Subcutaneous abdominal adipose tissue (tissue), 5 donors: ENCODE data around the gene VSX2.

Experiments
- H3K27ac ChIP-seq: one replicate; pipeline ENCODE4 v1.7.0; 2013; ENCODE audit warnings: low read depth, mild to moderate bottlenecking, inconsistent platforms, low read length, moderate library complexity
- H3K27me3 ChIP-seq, 5 donors: one replicate each; pipeline ENCODE4 v1.7.0; 2013; ENCODE audit warnings: low read length in 5 of 5, inconsistent platforms in 1 of 5; ENCODE audit not compliant: control insufficient read depth in 5 of 5, insufficient read depth in 4 of 5
- H3K36me3 ChIP-seq, 5 donors: one replicate each; pipeline ENCODE4 v1.7.0; 2013; ENCODE audit warnings: low read length in 5 of 5; ENCODE audit not compliant: control insufficient read depth in 5 of 5, insufficient read depth in 5 of 5
- H3K4me1 ChIP-seq, 5 donors: one replicate each; pipeline ENCODE4 v1.7.0; 2013; ENCODE audit warnings: low read length in 5 of 5, mild to moderate bottlenecking in 3 of 5, moderate library complexity in 1 of 5; ENCODE audit not compliant: control insufficient read depth in 5 of 5, insufficient read depth in 5 of 5
- H3K4me3 ChIP-seq, 5 donors: one replicate each; pipeline ENCODE4 v1.7.0; 2013; ENCODE audit warnings: low read length in 5 of 5, low read depth in 1 of 5
- H3K9ac ChIP-seq, 5 donors: one replicate each; pipeline ENCODE4 v1.7.0; 2013; ENCODE audit warnings: low read length in 5 of 5, mild to moderate bottlenecking in 4 of 5, moderate library complexity in 3 of 5
- H3K9me3 ChIP-seq, 5 donors: one replicate each; pipeline ENCODE4 v1.7.0; 2013; ENCODE audit warnings: low read length in 5 of 5; ENCODE audit not compliant: control insufficient read depth in 5 of 5
- donor health status: healthy.
- donor health status: healthy.
- donor health status: healthy.
- donor health status: healthy.
- donor health status: healthy.

Gene VSX2

GRCh38 chr14:74242780-74243042 is 3.5 kb downstream of the VSX2 start:
- Histone ChIP-seq H3K9ac (no peak overlapping the region), H3K27ac (no peak overlapping the region), H3K9me3 (no peaks in the 10 kb centered on the region), H3K4me3 (no peak overlapping the region), H3K4me1 (peaks cover 0 to 30% (median 25%) of the 10 kb centered on the region in 5 donors), H3K27me3 (peaks cover 65 to 93% (median 84%) of the 10 kb centered on the region in 5 donors), H3K36me3 (no peaks in the 10 kb centered on the region)

GRCh38 chr14:74243051-74243450 is 3.8 kb downstream of the VSX2 start:
- no peaks in the 10 kb centered on the region for H3K9me3 ChIP-seq
- H3K9ac ChIP-seq, result no peak overlapping the region
- H3K4me1 ChIP-seq, result peaks cover 0 to 30% (median 25%) of the 10 kb centered on the region in 5 donors
- peaks cover 62 to 93% (median 80%) of the 10 kb centered on the region in 5 donors for H3K27me3 ChIP-seq
- no peak overlapping the region for H3K27ac ChIP-seq
- H3K4me3 ChIP-seq, result no peak overlapping the region
- H3K36me3 ChIP-seq, result no peaks in the 10 kb centered on the region

- Histone ChIP-seq H3K4me1 (peaks cover 0 to 34% (median 25%) of the 10 kb centered on the region in 5 donors), H3K9ac (no peak overlapping the region), H3K27ac (no peak overlapping the region), H3K9me3 (no peaks in the 10 kb centered on the region), H3K36me3 (no peaks in the 10 kb centered on the region), H3K27me3 (peaks cover 52 to 82% (median 70%) of the 10 kb centered on the region in 5 donors), H3K4me3 (no peak overlapping the region)
Observed at GRCh38 chr14:74244115-74244514, 4.9 kb downstream of the VSX2 start.

- Histone ChIP-seq H3K4me3 (no peak overlapping the region), H3K4me1 (peaks cover 0 to 27% (median 16%) of the 10 kb centered on the region in 5 donors), H3K9me3 (no peaks in the 10 kb centered on the region), H3K36me3 (no peaks in the 10 kb centered on the region), H3K27ac (no peak overlapping the region), H3K9ac (no peak overlapping the region), H3K27me3 (peaks cover 43 to 73% (median 58%) of the 10 kb centered on the region in 5 donors)
Observed at GRCh38 chr14:74245292-74245691, 6.0 kb downstream of the VSX2 start.

- Histone ChIP-seq H3K4me3 (no peak overlapping the region), H3K27ac (no peak overlapping the region), H3K9ac (no peak overlapping the region), H3K4me1 (peaks cover 0 to 16% (median 6%) of the 10 kb centered on the region in 5 donors), H3K27me3 (peaks cover 37 to 61% (median 46%) of the 10 kb centered on the region in 5 donors), H3K36me3 (no peaks in the 10 kb centered on the region), H3K9me3 (no peaks in the 10 kb centered on the region)
Observed at GRCh38 chr14:74246542-74246941, 7.3 kb downstream of the VSX2 start.

GRCh38 chr14:74248017-74248416 is 8.8 kb downstream of the VSX2 start:
- Histone ChIP-seq H3K27ac (no peak overlapping the region), H3K36me3 (no peaks in the 10 kb centered on the region), H3K4me1 (peaks cover 0 to 9% (median 3%) of the 10 kb centered on the region in 5 donors), H3K9me3 (no peaks in the 10 kb centered on the region), H3K27me3 (peaks cover 29 to 46% (median 36%) of the 10 kb centered on the region in 5 donors), H3K9ac (no peak overlapping the region), H3K4me3 (no peak overlapping the region)

GRCh38 chr14:74249433-74250375 is 10.5 kb downstream of the VSX2 start:
- Histone ChIP-seq H3K27me3 (peaks cover 13 to 32% (median 27%) of the 10 kb centered on the region in 5 donors), H3K4me1 (peaks cover 0 to 9% (median 3%) of the 10 kb centered on the region in 5 donors), H3K9me3 (no peaks in the 10 kb centered on the region), H3K36me3 (no peaks in the 10 kb centered on the region), H3K9ac (no peak overlapping the region), H3K27ac (no peak overlapping the region), H3K4me3 (no peak overlapping the region)

GRCh38 chr14:74255281-74255680 is 16.0 kb downstream of the VSX2 start:
- Histone ChIP-seq H3K27me3 (peaks cover 0 to 11% (median 8%) of the 10 kb centered on the region in 5 donors), H3K9me3 (no peaks in the 10 kb centered on the region), H3K36me3 (no peaks in the 10 kb centered on the region), H3K27ac (no peak overlapping the region), H3K9ac (no peak overlapping the region), H3K4me1 (peaks cover 2 to 22% (median 15%) of the 10 kb centered on the region in 5 donors), H3K4me3 (no peak overlapping the region)

GRCh38 chr14:74257078-74257940 is 18.1 kb downstream of the VSX2 start:
- peaks cover 0 to 10% (median 9%) of the 10 kb centered on the region in 5 donors for H3K27me3 ChIP-seq
- no peaks in the 10 kb centered on the region for H3K9me3 ChIP-seq
- peak overlapping the region; percentile 49 to 71 (median 64) for H3K4me3 ChIP-seq
- H3K4me1 ChIP-seq, result peaks cover 0 to 16% (median 15%) of the 10 kb centered on the region in 5 donors
- no peak overlapping the region for H3K27ac ChIP-seq
- H3K36me3 ChIP-seq, result no peaks in the 10 kb centered on the region
- H3K9ac ChIP-seq, result peak overlapping the region in 3 of 5 donors; percentile 18 to 65 (median 55)
